8988T (cell line): Measurements from ENCODE around the gene YIPF7.

ENCODE experiments used
- DNase-seq: peaks from one replicate; pipeline ENCODE4 v3.0.0; 2011

The YIPF7 gene

DNA sequence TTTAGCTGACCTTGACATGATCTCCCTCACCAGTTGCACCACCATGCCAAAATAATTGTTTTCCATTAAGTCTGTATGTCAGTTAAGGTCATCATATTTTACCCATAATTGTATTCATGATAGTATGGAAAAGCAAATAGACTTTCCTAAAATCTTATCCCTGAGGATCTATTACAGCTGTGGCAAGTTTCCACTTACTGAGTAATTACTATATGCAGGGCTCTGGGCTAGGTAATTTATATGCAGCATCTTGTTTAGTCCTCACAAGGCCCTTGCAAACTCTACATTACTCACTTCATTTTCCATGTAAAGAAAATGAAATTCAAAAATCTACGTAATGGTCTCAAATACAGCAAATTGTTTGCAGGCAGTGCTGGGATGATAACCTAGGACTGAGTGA, 34.8 kb downstream of the YIPF7 start:
- DNase-seq = no peak

DNA sequence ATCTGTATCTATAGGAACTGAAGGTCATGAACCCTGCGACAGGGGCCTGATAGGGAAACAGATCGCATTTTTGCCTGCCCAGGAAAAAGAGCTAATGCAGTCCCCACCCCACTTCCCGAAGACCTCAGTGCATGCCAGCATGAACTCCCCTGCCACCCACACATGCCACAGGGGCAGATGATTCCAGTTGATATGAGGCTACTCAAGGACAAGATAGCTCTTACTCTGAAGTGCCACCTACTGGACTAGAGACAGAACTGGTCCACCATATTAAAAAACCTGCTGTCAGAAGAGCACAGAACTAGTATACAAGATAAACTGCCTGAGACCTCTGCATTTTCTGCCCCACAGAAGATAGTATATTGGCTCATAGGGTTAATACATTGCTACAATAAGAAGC, 68.0 kb downstream of the YIPF7 start:
- no peak for DNase-seq

DNA sequence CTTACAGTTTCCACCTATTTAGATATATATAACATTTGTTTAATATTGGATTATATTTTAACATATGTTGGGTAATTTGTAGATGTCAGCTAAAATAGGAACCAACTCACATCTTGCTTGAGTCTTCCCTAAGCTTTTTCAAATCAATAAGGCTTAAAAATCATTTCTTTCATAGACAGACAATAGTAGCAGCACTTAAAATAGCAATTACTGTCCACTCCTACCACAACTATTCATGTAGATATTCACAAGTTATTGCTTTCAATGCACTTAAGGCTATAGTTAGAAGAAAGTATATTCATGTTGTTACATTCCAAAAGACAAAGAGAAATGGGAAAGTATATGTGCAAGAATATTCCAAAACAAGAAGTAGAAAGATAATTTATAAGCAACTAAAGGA, 71.2 kb downstream of the YIPF7 start:
- no peak for DNase-seq

DNA sequence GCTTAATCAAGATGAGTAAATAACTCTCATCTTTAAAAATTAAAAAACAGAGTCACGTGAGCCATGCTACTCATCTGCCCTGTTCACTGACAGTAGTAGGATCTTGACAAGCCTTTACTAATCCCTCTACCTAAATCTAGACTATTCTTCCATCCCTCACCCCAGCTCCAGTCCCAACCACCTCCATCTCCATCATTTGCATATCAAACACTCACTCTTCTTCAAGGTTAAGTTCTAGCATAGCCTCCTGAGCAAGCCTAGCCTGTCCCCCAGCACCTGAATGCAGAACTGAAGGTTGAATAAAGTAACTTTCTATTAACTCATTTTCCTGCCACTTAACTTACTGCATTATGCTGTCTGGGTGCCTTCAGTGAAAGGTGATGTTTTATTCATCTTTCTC, 72.5 kb downstream of the YIPF7 start:
- no peak for DNase-seq
